HG02973 (cell line): ENCODE data around the gene CIZ1.
"Not testable (repeated sequence)": the region's sequence is repeated elsewhere in the genome, so short reads cannot be mapped to it uniquely, and the experiment has no call there.

Source experiments
- ATAC-seq: cut with Tn5 transposase; IDR thresholded peaks from one replicate; pipeline ENCODE4 v1.9.1; 2021; ENCODE audit warnings: moderate library complexity; ENCODE audit not compliant: unreplicated experiment

CIZ1 gene

DNA sequence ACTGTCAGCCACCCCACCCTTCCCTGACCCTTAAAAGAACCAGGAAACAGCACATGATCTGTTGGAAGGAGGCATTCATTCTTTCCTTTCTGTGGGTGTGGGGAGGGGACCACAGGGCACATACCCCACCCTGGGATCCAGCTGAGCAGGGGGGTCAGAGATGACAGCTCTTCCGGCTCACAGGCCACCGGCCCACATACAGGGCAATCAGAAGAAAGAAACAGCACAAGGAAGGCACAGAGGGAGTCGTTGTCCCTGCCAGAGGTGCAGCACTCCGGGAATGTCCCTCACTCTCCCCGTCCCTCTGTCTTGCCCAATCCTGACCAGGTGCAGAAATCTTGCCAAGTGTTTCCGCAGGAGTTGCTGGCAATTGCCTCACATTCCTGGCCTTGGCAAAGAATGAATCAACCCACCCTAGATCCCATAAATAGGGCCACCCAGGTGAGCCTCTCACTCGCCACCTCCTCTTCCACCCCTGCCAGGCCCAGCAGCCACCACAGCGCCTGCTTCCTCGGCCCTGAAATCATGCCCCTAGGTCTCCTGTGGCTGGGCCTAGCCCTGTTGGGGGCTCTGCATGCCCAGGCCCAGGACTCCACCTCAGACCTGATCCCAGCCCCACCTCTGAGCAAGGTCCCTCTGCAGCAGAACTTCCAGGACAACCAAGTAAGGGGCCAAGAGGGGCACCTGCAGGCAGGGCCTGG is 42.2 kb downstream of the CIZ1 start, which contains the start of gene LCN2:
LCN2 (plus strand) TSS at position 453 of the 701 bp plus-strand sequence; CDS start at position 526, 73 bp downstream.
- ATAC-seq: no peak

DNA sequence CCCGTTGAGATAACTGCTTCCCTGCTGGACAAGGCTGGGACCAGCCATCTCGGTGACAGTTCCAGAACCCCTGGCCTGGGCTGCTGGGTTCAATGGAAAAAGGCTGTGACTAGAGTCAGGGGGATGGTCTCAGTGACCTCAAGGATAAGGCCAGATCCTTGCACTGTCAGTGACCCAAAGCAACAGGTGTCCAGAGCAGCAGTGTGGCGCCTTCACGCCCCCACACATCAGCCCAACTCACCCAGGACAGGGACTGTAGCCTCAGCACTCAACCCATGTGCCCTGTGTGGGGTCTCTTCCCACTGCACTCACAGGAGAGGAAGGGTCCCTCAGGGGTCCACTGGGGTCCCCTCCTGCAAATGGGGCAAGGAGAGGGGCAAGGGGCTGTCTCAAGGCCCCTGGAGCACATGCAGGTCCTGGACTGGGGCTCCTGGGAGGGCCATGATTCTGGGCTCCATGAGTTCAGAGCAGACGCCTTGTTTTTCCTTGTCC is 42.8 kb downstream of the CIZ1 start:
- ATAC-seq: no peak

DNA sequence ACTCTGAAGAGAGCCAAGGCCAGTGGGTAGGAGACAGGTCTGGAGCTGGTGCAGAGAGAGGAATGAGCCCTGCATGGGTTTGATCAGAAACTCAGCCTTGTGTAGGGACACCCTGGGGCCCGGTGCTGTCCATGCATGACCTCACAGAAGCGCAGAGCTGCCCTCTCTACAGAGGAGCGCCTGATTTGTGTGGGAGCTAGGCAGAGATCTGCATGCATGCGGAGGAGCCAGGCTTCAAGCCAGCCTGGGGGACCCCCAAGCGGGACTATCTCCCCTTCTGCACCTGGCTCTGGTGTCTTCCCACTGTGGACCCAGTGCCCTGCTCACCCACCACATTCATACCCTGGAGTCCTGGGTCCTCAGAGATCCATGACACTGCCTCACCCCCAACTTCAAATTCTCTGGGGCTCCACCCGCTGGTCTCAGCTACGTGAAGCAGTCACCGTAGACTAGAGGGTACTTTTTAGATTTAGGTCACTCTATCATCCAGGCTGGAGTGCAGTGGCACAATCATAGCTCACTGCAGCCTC is 44.7 kb downstream of the CIZ1 start:
- ATAC-seq: no peak

DNA sequence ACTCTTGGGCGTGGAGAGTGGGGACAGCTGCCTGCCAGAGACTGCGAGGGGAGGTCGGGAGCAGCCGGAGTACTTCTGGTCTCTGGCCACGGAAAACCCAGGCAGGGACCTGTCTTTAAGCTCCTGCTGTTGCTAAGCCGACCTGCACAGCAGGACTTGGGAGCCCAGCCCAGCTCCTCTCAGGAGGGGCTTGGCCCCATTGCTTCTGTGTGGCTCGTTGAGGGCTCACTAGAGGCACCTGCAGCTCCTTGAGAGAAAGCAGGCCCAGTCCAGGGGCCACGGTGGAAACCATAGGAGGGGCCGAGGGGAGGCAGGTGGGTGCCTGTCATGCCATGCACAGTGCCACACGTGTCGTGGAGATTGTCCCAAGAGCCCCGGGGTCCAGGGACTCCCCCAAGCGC is 45.4 kb downstream of the CIZ1 start:
- no peak for ATAC-seq

DNA sequence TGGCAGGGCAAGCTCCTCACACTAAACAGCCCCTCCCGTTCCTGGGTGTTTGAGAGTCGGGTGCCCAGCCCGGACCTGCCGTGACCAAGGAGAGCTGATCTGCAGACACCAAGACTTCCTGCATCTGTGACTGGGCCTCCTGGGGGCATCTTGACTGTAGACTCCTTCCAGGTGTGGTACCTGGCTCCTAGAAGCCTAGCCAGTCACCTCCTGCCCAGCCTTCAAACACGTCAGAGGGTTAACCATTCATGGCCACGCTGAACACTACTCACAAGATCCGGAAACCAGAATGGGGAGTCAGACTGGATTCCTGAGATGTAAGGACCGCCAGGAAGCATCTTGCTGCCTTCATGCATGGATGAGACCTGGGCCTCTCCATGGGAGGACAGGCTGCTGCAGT is 45.8 kb downstream of the CIZ1 start:
- no peak for ATAC-seq

DNA sequence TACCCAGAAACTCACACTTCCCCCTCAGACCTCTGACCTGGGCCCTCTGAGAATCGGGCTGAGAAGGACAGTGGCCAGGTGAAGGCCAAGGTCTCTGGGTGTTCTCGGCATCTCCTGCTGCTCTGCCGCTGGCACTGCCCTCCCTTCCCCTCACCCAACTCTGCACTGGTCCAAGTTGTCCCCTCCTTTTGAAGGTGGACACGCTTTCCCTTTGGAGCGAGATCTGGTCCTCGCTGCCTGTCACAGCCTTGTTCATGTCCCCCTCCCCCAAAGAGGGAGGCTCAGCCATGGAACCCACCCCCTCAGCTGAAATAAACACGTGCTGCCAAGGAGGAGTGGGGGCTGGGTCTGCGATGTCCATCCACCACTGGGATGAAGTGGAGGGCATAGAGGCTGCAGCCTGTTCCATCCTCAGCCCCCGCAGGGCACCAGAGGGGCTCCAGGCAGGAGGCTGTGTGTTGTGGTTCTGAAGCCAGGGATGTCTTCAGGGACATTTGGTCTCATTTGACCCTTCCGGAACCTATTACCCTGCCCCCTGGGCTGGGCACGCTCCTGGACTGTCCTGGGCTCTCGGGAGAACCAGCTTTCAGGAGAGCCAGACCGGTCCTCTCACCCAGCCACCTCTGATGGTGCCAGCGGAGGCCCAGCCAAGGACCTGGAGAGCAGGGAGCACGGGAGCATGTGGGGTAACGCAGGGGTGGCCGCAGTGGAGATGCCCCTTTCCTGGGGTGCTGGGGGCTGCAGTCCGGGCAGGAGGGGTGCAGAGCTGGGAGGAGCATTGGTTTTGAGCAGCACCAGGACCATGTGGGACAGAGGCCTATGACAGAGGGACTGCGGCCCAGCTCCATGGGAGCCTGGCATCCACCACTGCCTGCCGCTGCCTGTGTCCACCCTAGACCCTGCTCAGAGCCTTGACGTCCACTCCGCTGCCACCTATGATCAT is 46.9 kb downstream of the CIZ1 start:
- ATAC-seq: no peak

DNA sequence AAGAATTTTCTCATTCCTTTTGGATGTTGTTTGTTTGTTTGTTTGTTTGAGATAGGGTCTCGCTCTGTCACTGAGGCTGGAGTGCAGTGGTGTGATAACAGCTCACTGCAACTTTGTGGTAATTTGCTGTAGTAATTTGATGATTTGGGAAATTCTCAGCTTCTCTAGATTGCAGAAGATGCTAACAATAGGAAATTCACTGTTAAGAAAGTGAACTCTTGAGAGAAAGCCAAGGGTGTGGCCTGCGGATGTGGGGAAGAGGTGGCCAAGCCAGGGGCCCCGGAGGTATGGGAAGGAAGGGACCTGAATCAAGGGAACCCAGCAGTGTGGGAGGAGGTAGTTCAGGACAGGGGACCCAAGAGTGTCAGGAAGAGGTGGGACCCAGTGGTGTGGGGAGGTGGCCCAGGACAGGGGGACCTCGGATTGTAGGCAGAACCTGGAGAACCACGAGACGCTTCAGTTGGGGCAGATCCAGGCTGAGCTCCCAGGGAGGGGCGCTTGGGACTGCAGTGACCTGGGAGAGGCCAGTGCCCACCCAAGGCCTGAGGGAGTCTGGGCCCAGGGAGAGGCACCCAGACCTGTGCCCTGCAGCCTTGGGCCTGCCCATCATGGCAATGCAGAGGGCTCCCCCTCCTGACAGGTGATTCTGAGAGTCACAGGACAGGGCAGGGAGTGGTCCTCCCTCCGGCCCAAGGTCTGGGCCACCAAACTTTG is 47.7 kb downstream of the CIZ1 start:
- ATAC-seq: no peak

DNA sequence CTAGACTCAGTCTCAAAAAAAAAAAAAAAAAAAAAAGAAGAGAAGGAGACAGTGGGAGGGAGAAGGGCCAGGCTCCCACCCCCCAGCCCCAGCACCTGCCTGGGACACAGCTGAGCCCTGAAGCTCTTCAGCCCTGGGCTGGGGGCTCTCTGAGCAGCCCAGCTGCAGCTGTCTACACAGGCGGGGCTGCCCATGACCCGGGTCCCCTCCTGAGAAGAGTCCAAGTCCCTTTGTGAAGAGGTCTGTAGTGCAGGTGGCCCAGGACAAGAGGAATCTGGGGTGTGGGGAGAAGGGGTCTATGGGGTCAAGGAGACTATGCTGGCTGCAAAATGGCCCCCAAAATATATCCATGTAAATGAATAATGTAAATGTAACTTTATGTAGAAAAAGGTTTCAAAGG is 48.8 kb downstream of the CIZ1 start:
- ATAC-seq: no peak

DNA sequence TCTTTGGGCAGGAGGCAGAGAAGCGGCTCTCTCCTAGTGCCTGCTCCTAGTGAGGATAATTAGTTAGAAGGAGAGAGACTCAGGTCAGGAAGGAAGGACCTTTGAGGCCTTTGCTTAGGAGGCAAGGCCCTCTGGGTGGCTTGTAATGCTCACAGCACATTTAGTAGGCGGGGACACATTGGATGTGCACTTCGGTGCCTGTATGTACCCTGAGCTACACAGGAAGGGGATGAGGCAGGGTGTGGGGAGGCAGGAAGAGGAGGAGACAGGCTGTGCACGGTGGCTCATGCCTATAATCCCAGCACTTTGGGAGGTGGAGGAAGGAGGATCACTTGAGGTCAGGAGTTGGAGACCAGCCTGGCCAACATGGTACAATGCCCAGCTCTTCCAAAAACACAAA is 49.3 kb downstream of the CIZ1 start:
- no peak for ATAC-seq

DNA sequence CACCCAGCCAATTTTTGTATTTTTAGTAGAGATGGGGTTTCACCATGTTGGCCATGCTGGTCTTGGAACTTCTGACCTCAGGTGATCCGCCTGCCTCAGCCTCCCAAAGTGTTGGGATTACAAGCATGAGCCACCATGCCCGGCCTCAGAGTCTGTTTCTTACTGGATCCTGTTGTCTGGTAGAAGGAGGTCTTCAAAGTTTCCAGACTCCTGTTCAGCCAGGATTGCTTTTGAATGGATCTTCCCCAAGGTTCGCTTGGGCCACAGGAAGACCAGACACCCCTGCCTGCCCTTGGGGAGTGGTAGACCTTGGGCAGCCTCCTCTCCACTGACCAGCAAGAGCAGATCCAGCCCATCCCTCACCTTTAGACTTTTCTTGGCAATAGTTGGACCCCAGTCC is 49.8 kb downstream of the CIZ1 start:
- no peak for ATAC-seq

DNA sequence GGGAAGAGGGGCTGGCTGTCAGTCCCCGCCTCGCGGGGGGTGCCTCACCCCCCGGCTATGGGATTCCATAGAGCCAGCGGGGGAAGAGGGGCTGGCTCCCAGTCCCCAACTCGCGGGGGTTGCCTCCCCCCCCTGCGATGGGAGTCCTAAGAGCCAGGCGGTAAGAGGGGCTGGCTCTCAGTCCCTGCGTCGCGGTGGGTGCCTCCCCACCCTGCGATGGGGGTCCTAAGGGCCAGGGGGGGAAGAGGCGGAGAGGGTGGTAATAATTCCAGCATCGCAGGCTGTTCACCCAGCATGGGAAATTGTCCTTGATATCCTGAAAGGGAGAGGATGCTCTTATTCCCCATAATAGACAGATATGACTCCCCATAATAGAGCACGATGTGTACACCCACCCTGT is 51.8 kb downstream of the CIZ1 start:
- no peak for ATAC-seq

DNA sequence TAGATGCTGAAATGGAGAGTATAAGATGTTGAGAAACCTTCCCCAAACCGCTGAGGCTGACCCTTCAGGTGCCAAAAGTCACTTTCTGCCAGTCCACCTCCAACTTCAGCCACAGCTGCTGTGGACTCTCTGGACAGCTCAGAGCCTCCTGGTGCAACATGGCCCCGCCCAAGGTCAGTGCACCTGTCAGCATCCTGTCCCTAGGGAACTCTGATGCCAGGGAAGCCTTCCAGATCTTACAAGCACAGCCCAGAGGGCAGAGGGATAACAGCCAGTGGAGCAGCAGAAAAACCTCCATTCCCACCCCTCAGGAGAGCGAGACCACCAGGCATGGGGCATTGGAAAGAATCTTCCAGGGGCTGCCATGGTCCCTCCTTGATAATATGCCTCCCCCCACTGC is 53.4 kb downstream of the CIZ1 start:
- ATAC-seq: no peak

DNA sequence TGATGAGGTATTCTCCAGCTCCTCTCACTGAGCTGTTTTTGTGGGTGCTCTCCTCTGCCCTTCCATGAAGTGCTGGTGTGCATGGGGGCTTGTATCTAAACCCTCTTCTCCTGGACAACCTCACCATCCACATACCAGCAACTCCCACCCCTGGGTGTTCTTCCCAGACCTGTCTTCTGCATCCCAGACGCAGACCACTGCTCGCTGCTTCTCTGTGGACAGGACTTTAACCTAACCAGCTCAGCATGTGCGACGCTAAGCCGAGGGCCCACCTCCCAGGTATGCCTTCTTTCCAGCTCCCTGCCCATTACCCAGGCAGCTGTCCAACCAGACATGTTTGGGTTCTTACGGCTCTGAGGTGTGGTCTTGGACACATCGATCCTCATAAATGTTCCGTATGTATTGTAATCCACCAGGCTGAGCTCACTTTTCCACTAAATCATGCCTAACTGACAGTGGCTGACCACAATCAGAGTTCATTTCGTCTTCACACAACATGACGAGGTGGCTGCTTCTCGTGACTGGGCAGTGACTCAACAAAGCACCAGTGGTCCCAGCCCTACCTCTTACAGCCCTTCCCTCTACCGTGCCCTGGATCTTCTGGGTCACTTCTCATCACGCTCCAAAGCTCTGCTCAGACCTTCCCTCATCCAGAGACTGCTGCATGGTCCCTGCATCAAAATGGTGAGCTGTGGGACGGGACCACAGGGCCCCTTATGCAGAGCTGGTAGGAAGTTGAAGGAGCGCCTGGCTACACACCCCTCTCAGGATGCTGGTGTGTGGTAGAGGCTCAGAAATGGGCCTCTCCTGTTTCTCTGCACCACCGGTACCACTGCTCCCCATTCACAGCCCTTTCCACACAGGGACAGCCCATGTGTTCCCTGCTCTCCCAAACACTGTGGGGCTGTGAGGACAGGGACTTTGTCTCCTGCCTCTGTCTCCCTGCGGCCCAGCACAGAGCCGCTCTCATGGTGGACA is 54.3 kb downstream of the CIZ1 start:
- ATAC-seq: no peak

DNA sequence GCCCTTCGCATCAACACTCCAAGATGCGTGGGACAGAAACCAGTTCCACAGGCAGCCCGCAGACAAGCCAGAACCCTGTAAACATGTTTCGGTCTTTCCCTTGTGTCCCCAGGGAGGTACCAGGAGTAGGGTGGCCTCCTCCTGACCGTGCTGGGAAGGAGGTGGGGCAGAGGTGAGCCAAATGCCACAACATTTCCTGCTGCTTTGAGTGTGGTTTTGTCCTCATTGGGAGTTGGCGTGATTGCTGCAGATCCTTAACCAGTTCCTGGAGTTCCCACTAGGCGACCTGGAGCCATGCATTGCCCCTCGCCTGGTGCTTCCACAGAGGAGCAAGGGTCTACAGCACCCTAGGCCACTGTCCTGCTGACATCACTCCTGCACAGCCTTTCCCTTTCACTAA is 55.8 kb downstream of the CIZ1 start:
- ATAC-seq: not testable (repeated sequence)

DNA sequence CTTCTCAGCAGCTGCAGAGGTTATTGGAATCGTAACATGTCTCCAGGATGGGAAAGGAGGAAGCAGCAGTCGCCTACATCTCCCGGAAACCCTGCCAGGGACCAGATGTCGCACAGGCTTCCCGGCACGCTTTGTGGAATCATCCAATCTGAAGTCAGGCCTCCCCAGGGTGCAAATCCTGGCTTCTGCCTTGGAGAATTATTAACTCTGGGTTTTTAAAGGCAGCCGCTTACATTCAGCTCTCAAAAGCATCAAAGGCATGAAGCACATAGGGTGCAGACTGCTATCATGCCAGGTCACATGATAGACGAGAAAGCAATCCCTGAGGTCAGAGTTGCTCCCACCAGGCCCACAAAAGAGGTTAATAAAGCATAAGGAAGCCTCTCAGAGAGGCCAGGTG is 59.2 kb downstream of the CIZ1 start:
- ATAC-seq: not testable (repeated sequence)

DNA sequence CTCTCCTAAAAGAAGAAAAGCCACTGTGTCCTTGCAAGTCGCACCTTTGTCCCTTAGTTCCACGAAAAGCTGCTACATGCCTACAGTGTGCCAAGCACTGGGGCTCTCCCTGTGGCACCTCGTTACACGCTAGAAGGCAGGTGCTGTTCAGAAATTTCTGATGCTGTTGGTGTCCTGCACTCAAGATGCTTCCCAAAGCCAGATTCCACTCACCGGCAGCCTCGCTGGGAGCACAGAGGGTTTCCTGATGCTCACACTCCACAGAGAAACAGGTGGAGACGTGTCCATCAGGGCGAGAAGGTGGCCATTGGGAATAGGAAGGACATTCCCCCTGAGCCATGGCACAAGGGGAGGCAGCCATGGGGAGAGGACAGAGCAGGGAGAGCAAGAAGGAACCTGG is 60.0 kb downstream of the CIZ1 start:
- ATAC-seq: not testable (repeated sequence)

DNA sequence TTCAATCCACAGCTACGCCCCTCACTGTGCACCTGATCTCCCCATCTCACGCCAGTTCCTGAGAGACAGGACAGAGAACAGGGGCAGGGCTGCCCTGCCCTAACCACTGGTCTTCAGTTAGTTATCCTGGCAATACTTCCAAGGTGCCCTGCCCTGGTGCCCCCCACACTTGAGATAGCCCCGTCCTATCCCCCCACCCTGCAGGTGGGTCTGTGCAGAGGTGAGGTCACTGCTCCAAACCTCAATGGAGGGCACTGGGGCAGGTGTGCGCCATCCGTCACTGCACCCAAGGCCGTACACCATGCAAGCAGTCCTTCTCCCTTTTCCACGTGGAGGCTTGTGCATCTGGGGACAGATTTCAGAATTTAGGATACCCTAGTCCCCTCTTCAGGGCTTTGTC is 60.7 kb downstream of the CIZ1 start:
- not testable (repeated sequence) for ATAC-seq

DNA sequence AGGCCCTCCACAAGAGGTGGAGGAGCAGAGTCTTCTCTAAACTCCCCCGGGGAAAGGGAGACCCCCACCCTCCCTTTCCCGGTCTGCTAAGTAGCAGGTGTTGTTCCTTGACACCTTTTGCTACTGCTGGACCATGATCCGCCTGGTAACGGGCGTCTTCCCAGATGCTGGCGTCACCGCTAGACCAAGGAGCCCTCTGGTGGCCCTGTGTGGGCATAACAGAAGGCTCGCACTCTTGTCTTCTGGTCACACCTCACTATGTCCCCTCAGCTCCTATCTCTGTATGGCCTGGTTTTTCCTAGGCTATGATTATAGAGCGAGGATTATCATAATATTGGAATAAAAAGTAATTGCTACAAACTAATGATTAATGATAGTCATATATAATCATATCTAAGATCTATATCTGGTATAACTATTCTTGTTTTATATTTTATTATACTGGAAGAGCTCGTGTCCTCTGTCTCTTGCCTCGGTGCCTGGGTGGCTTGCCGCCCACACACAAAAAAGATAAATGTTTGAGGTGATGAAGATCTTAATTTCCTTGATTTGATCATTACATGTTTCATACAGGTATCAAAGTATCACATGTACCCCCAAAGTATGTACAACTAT is 61.3 kb downstream of the CIZ1 start:
- not testable (repeated sequence) for ATAC-seq

DNA sequence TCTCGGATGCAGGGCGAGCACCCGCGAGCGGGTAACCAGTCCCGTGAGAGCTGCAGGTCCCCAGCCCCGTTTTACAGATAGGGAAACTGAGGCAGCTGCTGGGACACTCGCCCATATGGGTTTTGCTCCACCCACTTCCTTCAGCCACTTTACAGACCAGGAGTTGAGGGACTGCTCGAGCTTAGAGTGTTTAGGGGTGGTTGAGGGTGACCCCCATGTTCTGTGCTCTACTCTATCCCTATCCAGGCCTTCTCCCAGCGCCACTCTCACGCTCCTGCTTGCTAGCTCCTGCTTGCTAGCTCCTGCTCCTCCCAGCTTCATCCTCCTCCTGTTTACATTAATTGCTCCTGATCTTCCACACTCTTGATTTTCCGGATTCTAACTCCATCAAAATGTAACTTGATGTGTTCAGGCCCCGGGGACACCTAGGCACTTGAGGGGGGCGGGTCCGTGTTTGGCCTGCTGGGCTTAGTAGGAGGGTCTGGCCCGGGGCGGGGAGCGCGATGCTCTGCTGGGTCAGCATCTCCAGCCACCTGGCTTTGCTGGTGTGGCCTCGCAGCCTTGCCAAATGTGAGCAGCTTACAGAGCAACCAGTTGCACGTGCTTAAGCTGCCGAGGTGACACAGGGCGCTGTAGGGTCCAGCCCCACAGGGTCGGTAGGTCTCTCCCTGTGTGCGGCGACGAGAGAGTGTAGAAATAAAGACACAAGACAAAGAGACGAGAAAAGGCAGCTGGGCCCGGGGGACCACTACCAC is 62.4 kb downstream of the CIZ1 start:
- ATAC-seq: no peak
